GM18498 (cell line): ENCODE results near the gene ATF7IP2.

Source experiments
- ATAC-seq: cut with Tn5 transposase; IDR thresholded peaks from one replicate; pipeline ENCODE4 v1.9.1; 2021; ENCODE audit warnings: mild to moderate bottlenecking, moderate library complexity; ENCODE audit not compliant: unreplicated experiment

ATF7IP2 gene

GRCh38 chr16:10509534-10510025 lies 123.7 kb downstream of the ATF7IP2 start:
- peak; percentile 78 for ATAC-seq

- no peak for ATAC-seq
These were observed 124.4 kb downstream of the ATF7IP2 start for GRCh38 chr16:10510279-10510678.

GRCh38 chr16:10511829-10512228 lies 126.0 kb downstream of the ATF7IP2 start:
- no peak for ATAC-seq

GRCh38 chr16:10514369-10515055 lies 128.7 kb downstream of the ATF7IP2 start:
- no peak for ATAC-seq

- ATAC-seq: no peak
These were observed 132.0 kb downstream of the ATF7IP2 start for GRCh38 chr16:10517868-10518267.

GRCh38 chr16:10518479-10519041 lies 132.7 kb downstream of the ATF7IP2 start:
- no peak for ATAC-seq

GRCh38 chr16:10519297-10519696 lies 133.4 kb downstream of the ATF7IP2 start:
- no peak for ATAC-seq

GRCh38 chr16:10519929-10520868 lies 134.3 kb downstream of the ATF7IP2 start:
- ATAC-seq: no peak

- no peak for ATAC-seq
These were observed 135.2 kb downstream of the ATF7IP2 start for GRCh38 chr16:10520869-10521578.

GRCh38 chr16:10521681-10522274 lies 135.9 kb downstream of the ATF7IP2 start:
- no peak for ATAC-seq

- ATAC-seq: no peak
These were observed 137.1 kb downstream of the ATF7IP2 start for GRCh38 chr16:10522966-10523365.

GRCh38 chr16:10525214-10525825 lies 139.5 kb downstream of the ATF7IP2 start:
- ATAC-seq: no peak

- ATAC-seq: no peak
These were observed 141.1 kb downstream of the ATF7IP2 start for GRCh38 chr16:10526962-10527361.

- no peak for ATAC-seq
These were observed 142.8 kb downstream of the ATF7IP2 start for GRCh38 chr16:10528635-10529034.

- no peak for ATAC-seq
These were observed 144.2 kb downstream of the ATF7IP2 start for GRCh38 chr16:10529895-10530669.

- ATAC-seq: no peak
These were observed 144.8 kb downstream of the ATF7IP2 start for GRCh38 chr16:10530685-10531084.

GRCh38 chr16:10531582-10531981 lies 145.7 kb downstream of the ATF7IP2 start:
- ATAC-seq: no peak
